Kidney (tissue), 14 donors: Measurements from ENCODE around the gene CRTC3. TPM values are rescaled to one million over a fixed set of nuclear protein-coding genes. Genes with fewer than 3 reads are reported as not detected.

Experiments
- DNase-seq, 5 donors: peaks; one replicate each; pipeline ENCODE4 v3.0.0-alpha.2; 2013 to 2020
- FAIRE-seq: peaks from 2 replicates; lab custom pipeline; 2012; peaks lifted over from hg19 to GRCh38; lab: Jason Lieb, UNC
- H3K27ac ChIP-seq, 2 donors: one replicate each; pipeline ENCODE4 v1.7.0; 2013; ENCODE audit warnings: low read depth in 2 of 2, low read length in 2 of 2, inconsistent platforms in 1 of 2
- H3K27me3 ChIP-seq: one replicate; pipeline ENCODE4 v1.7.1; 2013; ENCODE audit warnings: low read length, inconsistent platforms; ENCODE audit not compliant: control insufficient read depth, insufficient read depth
- H3K36me3 ChIP-seq, 3 donors: one replicate each; pipeline versions ENCODE4 v1.7.0 to v1.7.1; 2013; ENCODE audit warnings: low read length in 3 of 3, control low read depth in 1 of 3, inconsistent platforms in 1 of 3; ENCODE audit not compliant: insufficient read depth in 3 of 3, control insufficient read depth in 2 of 3
- H3K4me1 ChIP-seq, 3 donors: one replicate each; pipeline versions ENCODE4 v1.7.0 to v1.7.1; 2013; ENCODE audit warnings: low read length in 3 of 3, inconsistent platforms in 1 of 3, low read depth in 1 of 3; ENCODE audit not compliant: control insufficient read depth in 2 of 3, insufficient read depth in 2 of 3
- H3K4me3 ChIP-seq, 3 donors: one replicate each; pipeline versions ENCODE4 v1.7.0 to v1.8.1; 2013; ENCODE audit warnings: low read length in 3 of 3, control low read depth in 1 of 3, inconsistent platforms in 1 of 3
- H3K9ac ChIP-seq, 3 donors: one replicate each; pipeline versions ENCODE4 v1.7.0 to v1.7.1; 2013; ENCODE audit warnings: low read length in 3 of 3, control low read depth in 1 of 3, inconsistent platforms in 1 of 3
- H3K9me3 ChIP-seq, 3 donors: one replicate each; pipeline versions ENCODE4 v1.7.0 to v1.7.1; 2013; ENCODE audit warnings: low read length in 3 of 3, control low read depth in 1 of 3, inconsistent platforms in 1 of 3; ENCODE audit not compliant: control insufficient read depth in 2 of 3, insufficient read depth in 1 of 3
- CTCF ChIP-seq: IDR thresholded peaks from 3 replicates; pipeline ENCODE4 v1.5.1; 2012; ENCODE audit warnings: mild to moderate bottlenecking, moderate library complexity, borderline replicate concordance; ENCODE audit not compliant: insufficient read depth; ENCODE audit errors: extremely low read depth
- intact Hi-C: fragments of 100-400 bp; cut with DNase I; formaldehyde crosslinking; loops from one replicate; pipeline ENCODE4 v1.11.1; 2022
- polyA plus RNA-seq: library from polyadenylated mRNA; stranded (reverse); fragments of 350-450 nt; fragmentation: Illumina TruSeq; extraction: RNeasy Lipid Tissue Mini Kit (QIAGEN cat#74804); gene quantifications from one replicate; pipeline ENCODE4 v1.2.3, GENCODE V29; 2014; ENCODE audit warnings: low read depth, low replicate concordance; ENCODE audit not compliant: insufficient read depth
- total RNA-seq: library from RNA; stranded (reverse); fragmentation: NEBNext Ultra II Directional; extraction: Animal tissue kit (Norgen Biotek cat#: 25700); gene quantifications from one replicate; pipeline ENCODE4 v1.2.1, GENCODE V29; 2021
- donor health status: control.
- donor health status: control.
- donor health status: control.
- donor health status: control.
- donor health status: control.
- donor health status: DM: yes; HTN: yes; CAD: no.
- donor health status: Normal renal cell carcinoma (clear cell type).

Gene CRTC3
- total and polyA plus RNA-seq, 2 donors from 2014 or later = 9.2 to 49.0 TPM

GRCh38 chr15:90482124-90483011 is 47.4 kb upstream of the CRTC3 start:
- peak; percentile 13 for FAIRE-seq
- Histone ChIP-seq H3K36me3 (peaks cover 14 to 50% (median 32%) of the 10 kb centered on the region in 3 donors), H3K27ac (no peak overlapping the region), H3K4me3 (no peak overlapping the region), H3K4me1 (no peaks in the 10 kb centered on the region), H3K9ac (no peak overlapping the region), H3K27me3 (no peaks in the 10 kb centered on the region), H3K9me3 (no peaks in the 10 kb centered on the region)
- DNase-seq = peak in 3 of 5 donors; percentile 61 to 77 (median 75)
- peak; percentile 66 for TF ChIP-seq CTCF
- intact Hi-C loops = loop anchor here (10.0 kb wide), 1 partner anchor 158 kb away; no protein-coding TSS in a partner anchor

GRCh38 chr15:90483012-90483307 is 46.8 kb upstream of the CRTC3 start:
- intact Hi-C loops = loop anchor here (10.0 kb wide), 1 partner anchor 158 kb away; no protein-coding TSS in a partner anchor
- DNase-seq = no peak
- no peaks in the 10 kb centered on the region for H3K9me3 ChIP-seq
- TF ChIP-seq CTCF = no peak
- no peak for FAIRE-seq
- H3K27me3 ChIP-seq = no peaks in the 10 kb centered on the region
- no peaks in the 10 kb centered on the region for H3K4me1 ChIP-seq
- H3K9ac ChIP-seq = no peak overlapping the region
- H3K4me3 ChIP-seq = no peak overlapping the region
- peaks cover 14 to 54% (median 32%) of the 10 kb centered on the region in 3 donors for H3K36me3 ChIP-seq
- no peak overlapping the region for H3K27ac ChIP-seq

- no peak for TF ChIP-seq CTCF
- no peak for FAIRE-seq
Measured at GRCh38 chr15:90483637-90484036, 46.1 kb upstream of the CRTC3 start.

More at GRCh38 chr15:90483637-90484036, 46.1 kb upstream of the CRTC3 start:
- H3K36me3 ChIP-seq = peaks cover 15 to 54% (median 36%) of the 10 kb centered on the region in 3 donors
- H3K27me3 ChIP-seq = no peaks in the 10 kb centered on the region
- no peaks in the 10 kb centered on the region for H3K4me1 ChIP-seq
- H3K9ac ChIP-seq = no peak overlapping the region
- no peak for DNase-seq
- no peak overlapping the region for H3K4me3 ChIP-seq
- H3K9me3 ChIP-seq = no peaks in the 10 kb centered on the region
- intact Hi-C loops = loop anchor here (10.0 kb wide), 1 partner anchor 159 kb away; no protein-coding TSS in a partner anchor
- H3K27ac ChIP-seq = no peak overlapping the region
